GM21717 (cell line): Measurements from ENCODE around the gene ARID3B.

Experiments used
- ATAC-seq: cut with Tn5 transposase; IDR thresholded peaks from one replicate; pipeline ENCODE4 v1.9.1; 2021; ENCODE audit warnings: mild to moderate bottlenecking, moderate library complexity; ENCODE audit not compliant: unreplicated experiment

ARID3B gene

DNA sequence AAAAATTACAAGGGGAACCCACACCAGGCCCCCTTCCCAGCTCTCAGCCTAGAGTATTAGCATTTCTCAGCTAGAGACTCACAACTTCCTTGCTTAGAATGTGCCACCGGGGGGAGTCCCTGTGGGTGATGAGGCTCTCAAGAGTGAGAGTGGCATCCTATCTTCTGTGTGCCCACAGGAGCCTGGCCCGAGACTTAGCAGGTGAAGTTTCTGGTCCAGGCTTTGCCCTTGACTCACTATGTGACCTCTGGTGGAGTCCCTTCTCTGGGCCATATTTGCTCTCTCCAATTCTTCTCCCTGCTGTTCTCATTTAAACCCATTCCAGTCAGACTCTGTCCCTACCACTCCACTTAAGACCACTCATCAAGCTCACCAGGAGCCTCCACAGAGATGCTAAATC is 92.8 kb downstream of the ARID3B start:
- ATAC-seq, result no peak

DNA sequence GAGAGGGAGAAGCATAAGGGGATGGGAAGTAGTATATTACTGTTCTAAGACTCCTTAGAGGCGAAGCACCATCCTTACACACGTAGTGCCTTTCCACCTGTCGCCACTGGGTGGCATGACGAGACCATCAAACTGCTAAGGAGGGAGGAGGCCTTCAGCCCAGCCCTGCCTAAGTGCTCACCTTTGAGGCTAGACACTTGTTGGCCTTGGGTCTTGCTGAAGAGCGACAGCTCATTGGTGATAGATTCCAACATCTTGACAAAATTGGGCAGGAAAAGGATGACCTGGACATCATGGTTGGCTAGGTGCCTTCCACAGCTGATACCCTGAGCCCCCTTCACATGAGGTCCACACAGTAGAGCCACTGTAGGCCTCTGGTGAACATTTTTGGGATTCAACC is 94.2 kb downstream of the ARID3B start:
- no peak for ATAC-seq

DNA sequence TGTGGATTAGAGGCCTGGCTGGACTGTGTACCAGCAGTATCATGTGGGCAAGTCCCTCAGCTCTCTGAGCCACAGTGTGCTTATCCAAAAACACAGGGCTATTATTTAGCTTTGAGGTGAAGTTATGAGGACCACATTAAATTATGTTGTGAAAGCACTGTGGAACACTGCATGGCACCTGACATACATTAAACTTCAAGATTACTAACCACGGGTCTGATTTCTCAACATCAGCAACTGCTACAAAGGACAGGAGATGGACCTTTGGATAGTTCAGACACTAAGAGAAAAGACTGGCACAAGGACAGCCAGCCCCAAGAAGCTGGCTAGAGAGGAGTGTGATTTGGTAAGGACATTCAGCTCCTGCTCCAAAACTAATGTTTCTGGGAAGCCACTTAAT is 96.0 kb downstream of the ARID3B start:
- no peak for ATAC-seq

DNA sequence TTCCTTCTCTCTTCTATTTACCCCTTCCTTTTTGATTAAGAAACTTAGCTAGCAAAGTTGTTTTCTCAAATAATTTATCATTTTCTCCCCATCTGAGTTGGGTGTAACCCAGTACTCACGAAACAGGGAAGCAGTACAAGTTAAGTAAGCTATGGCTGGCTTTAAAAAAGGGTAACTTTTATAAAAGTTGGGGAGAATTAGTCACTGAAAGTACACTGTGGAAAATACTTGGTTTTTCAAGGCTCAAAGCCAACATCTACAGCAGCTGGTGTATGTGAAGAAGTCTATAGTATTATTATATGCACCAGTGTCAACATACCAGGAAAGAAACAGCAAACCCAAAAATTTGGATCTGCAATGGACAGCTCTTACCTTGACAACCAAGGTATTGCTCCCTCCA is 100.1 kb downstream of the ARID3B start:
- no peak for ATAC-seq

DNA sequence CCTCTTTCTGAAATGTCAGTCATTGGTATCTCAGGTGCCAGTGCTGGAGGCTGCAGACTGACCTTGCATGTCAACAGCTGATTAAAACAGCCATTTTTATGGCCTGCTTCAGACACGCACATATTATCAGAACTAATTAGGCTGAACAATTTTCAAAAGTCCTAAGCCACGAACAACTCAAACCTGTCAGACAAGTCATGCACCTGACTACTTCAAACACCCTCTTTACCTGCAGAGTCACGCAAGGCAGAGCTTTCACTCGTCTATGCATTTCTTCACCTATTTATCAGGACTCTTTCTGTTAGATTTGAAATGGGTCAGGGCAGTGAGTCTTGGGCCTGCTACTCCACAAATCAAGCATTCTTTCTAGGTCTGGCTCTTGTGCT is 101.3 kb downstream of the ARID3B start:
- ATAC-seq, result no peak

DNA sequence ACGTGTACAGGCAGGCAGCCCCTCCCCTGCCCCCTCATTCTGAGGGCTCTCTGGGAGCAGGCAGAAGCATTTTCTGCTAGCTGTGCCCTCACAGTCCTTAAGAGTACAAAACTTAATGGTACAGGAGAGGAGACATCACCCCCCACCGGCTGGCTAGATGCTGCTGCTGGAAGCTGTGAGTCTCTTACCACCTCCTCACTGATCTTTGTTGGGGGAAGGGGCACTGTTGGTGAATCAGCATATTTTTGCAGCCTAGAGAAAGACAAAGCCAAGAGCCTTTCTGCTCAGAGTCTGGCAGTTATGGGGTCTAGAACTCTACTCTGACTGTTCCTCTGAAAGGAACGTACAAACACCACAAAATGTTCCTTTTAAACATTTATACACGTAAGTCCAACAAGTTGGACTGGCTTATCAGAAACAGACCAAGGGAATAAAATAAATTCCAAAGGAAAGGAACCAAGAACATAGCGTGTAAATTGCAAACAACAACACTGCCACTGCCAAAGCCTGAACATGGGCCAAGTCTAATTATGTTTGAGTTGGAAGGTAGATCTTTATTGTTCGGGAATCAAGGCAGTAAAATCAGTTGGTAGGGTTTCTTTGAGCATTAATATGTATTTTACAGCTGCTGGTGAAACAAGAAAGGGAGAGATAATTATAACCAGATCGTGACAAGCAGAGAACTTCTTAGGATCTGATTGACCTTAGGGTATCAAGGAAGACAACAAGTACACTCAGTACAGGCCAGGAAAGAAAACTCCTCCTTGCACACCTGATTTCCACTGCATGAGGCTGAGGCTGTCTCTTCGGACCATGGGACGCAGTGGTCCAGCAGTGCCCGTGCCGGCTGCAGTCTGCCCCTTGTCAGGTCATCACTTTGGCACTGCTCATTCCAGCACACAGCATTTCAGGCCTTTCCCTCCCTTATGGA is 102.0 kb downstream of the ARID3B start:
- no peak for ATAC-seq

DNA sequence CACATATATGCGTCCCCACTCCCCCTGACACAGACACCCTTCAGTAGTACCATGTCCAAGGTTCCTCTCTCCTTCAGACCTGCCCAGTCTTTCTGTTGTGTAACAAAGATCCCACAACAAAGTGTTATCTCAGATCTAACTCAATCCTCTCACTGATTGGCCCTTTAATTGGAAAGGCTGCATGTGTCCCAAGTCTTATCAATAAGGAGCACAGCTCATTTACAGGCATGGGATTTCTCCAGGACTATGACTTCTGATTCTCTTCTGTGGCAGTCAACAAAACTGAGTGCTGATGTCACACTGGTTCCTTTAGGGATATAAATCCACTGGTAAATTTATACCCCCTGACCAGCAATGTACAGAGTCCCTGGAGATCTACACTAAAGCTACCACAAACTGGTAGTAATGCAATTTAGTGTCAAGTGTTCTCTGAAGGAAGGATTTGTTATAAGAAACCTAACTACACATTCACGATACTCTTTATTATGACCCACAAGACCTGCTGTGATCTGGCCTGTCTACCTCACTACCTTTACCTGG is 102.7 kb downstream of the ARID3B start:
- no peak for ATAC-seq

DNA sequence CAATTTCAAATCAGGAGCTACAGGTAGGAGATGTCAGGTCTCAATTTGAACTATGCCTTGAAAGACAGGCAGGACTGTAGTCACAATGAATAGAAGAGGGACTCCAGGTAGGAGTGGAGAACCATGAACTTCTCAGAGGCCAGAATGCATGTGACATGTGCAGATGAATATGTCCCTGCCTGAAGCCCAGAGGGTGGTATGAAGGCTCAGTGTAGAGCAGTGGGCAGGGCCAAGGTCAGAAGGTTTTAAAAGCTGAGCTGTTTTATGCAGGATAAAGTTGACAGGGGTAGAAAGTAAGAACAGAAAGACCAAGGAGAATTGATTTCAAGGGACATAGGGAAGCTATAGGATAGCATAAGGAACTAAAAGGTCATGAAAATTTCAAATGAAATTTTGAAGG is 105.5 kb downstream of the ARID3B start:
- no peak for ATAC-seq
